ENCODE results near the gene GLIPR1. TPM values are rescaled to one million over a fixed set of nuclear protein-coding genes. Genes with fewer than 3 reads are reported as not detected.

Gene GLIPR1
- total RNA-seq, 1 donor from 2014 or later = 1.3 TPM

Other genes starting within 250 kb of the GLIPR1 start
- gene CAPS2, start 150.4 kb upstream of the GLIPR1 start, total RNA-seq = 0.26 and 0.63 TPM in 2 replicates
- gene GLIPR1L1, start 146.1 kb upstream of the GLIPR1 start, total RNA-seq = not detected in 2 replicates
- gene GLIPR1L2, start 89.7 kb upstream of the GLIPR1 start, total RNA-seq = under 0.01 and 0.13 TPM in 2 replicates
- gene KRR1, start 30.9 kb downstream of the GLIPR1 start, total RNA-seq = 19.1 and 19.3 TPM in 2 replicates

All from dermis microvascular lymphatic vessel endothelial cell (primary cell).